ENCODE results near the gene RPL36A.
A peak's percentile ranks its signal among the peaks of the same experiment; 100 is the strongest.

The RPL36A gene

GRCh38 chrX:101393530-101394305 is 2.9 kb downstream of the RPL36A start:
- no peak for DNase-seq

GRCh38 chrX:101394372-101394771 is 3.6 kb downstream of the RPL36A start:
- no peak for DNase-seq

GRCh38 chrX:101395789-101396188 is 5.0 kb downstream of the RPL36A start:
- no peak for DNase-seq

- no peak for DNase-seq
Observed at GRCh38 chrX:101397779-101398178, 7.0 kb downstream of the RPL36A start.

GRCh38 chrX:101398694-101399093 is 7.9 kb downstream of the RPL36A start:
- no peak for DNase-seq

GRCh38 chrX:101399825-101400224 is 9.0 kb downstream of the RPL36A start:
- DNase-seq: no peak

GRCh38 chrX:101407167-101407747 is 16.4 kb downstream of the RPL36A start:
- DNase-seq: no peak

GRCh38 chrX:101407748-101408531 is 17.1 kb downstream of the RPL36A start, which contains the start of the genes GLA and HNRNPH2:
Gene GLA, minus strand, starts transcription at chrX:101407925. Its CDS starts 22 bp downstream, at chrX:101407903.
Gene HNRNPH2, plus strand, starts transcription at chrX:101408222. Its CDS starts 3,767 bp downstream, at chrX:101411989.
- DNase-seq: peak; percentile 90

- no peak for DNase-seq
Observed at GRCh38 chrX:101408532-101408841, 17.7 kb downstream of the RPL36A start.

- no peak for DNase-seq
Observed at GRCh38 chrX:101409043-101409442, 18.2 kb downstream of the RPL36A start.

GRCh38 chrX:101410461-101410860 is 19.6 kb downstream of the RPL36A start:
- DNase-seq: no peak

- DNase-seq: no peak
Observed at GRCh38 chrX:101411984-101412383, 21.2 kb downstream of the RPL36A start.

- DNase-seq: no peak
Observed at GRCh38 chrX:101415180-101416145, 24.7 kb downstream of the RPL36A start.

- no peak for DNase-seq
Observed at GRCh38 chrX:101416691-101417090, 25.9 kb downstream of the RPL36A start.

- DNase-seq: no peak
Observed at GRCh38 chrX:101417190-101417589, 26.4 kb downstream of the RPL36A start.

GRCh38 chrX:101417981-101418841 is 27.4 kb downstream of the RPL36A start:
- peak; percentile 20 for DNase-seq

GRCh38 chrX:101419489-101419888 is 28.7 kb downstream of the RPL36A start:
- DNase-seq: no peak

GRCh38 chrX:101427954-101428353 is 37.1 kb downstream of the RPL36A start:
- DNase-seq: no peak

- DNase-seq: no peak
Observed at GRCh38 chrX:101429934-101430333, 39.1 kb downstream of the RPL36A start.

GRCh38 chrX:101430457-101431078 is 39.8 kb downstream of the RPL36A start:
- DNase-seq: no peak

- no peak for DNase-seq
Observed at GRCh38 chrX:101442085-101442484, 51.3 kb downstream of the RPL36A start.

Data from stimulated activated CD4-positive, alpha-beta T cell treated with anti-CD3 and anti-CD28 coated beads, Interleukin-1b, Interleukin-23, amount 100 ng/mL, for 48 hours (primary cell).